Fibroblast of pulmonary artery (primary cell): ENCODE measurements around the gene PRKCH.

Source experiments
- DNase-seq: peaks from one replicate; pipeline ENCODE4 v3.0.0-alpha.2; 2010; ENCODE audit warnings: low read depth
- H3K4me3 ChIP-seq: replicated peaks from 2 replicates; pipeline ENCODE4 v1.5.1; 2011; ENCODE audit warnings: low read depth, mild to moderate bottlenecking, control low read depth, low read length, moderate library complexity
- CTCF ChIP-seq: IDR thresholded peaks from 2 replicates; pipeline ENCODE4 v1.5.1; 2011; ENCODE audit warnings: mild to moderate bottlenecking, control low read depth, low read length, inconsistent platforms; ENCODE audit errors: missing control alignments

The PRKCH gene

GRCh38 chr14:61573748-61574513 lies 252.6 kb downstream of the PRKCH start:
- no peak overlapping the region for H3K4me3 ChIP-seq
- DNase-seq, result peak; percentile 72
- no peak for TF ChIP-seq CTCF

- DNase-seq, result no peak
- no peak overlapping the region for H3K4me3 ChIP-seq
Observed at GRCh38 chr14:61574514-61574807, 253.1 kb downstream of the PRKCH start.

GRCh38 chr14:61575126-61575525 lies 253.7 kb downstream of the PRKCH start:
- H3K4me3 ChIP-seq, result no peak overlapping the region
- TF ChIP-seq CTCF, result no peak
- DNase-seq, result no peak

More at GRCh38 chr14:61574514-61574807, 253.1 kb downstream of the PRKCH start:
- no peak for TF ChIP-seq CTCF

GRCh38 chr14:61575551-61576150 lies 254.3 kb downstream of the PRKCH start:
- no peak overlapping the region for H3K4me3 ChIP-seq
- no peak for DNase-seq
- no peak for TF ChIP-seq CTCF

GRCh38 chr14:61577506-61577931 lies 256.1 kb downstream of the PRKCH start:
- no peak for TF ChIP-seq CTCF
- no peak overlapping the region for H3K4me3 ChIP-seq
- DNase-seq, result no peak

GRCh38 chr14:61578745-61579144 lies 257.4 kb downstream of the PRKCH start:
- no peak for DNase-seq
- H3K4me3 ChIP-seq, result no peak overlapping the region
- TF ChIP-seq CTCF, result no peak

DNA sequence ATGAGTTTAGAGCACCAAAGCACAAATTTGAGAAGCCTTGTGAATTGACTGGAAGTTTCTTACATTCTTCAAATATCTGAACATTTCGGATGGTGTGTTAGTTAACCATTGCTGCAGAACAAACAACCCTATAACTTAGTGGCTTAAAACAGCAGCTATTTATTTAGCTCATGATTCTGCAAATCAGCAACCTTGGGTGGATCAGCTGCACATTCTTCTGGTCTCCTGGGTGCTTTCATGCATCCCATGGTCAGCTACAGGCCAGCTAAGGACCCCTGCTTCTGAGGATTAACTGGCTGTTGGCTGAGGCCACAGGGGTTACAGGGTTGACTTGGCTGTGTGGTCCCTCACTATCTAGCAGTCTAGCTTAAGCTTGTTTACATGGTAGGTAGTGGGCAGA lies 260.0 kb downstream of the PRKCH start:
- no peak for TF ChIP-seq CTCF
- no peak overlapping the region for H3K4me3 ChIP-seq
- DNase-seq, result no peak
